IMR-90 (cell line): Measurements from ENCODE around the gene TNK2. TPM values are rescaled to one million over a fixed set of nuclear protein-coding genes. Genes with fewer than 3 reads are reported as not detected.

Experiments used
- ATAC-seq: fragments of 200-7000 bp; cut with Tn5 transposase; 2 replicates; pipeline ENCODE4 v1.9.1; 2020; ENCODE audit warnings: low read depth, mild to moderate bottlenecking, moderate library complexity
- BruUV-seq: library from RNA; stranded (reverse); fragments of 400-500 nt; replicated peaks from 2 replicates; lab custom pipeline; 2021; lab: Mats Ljungman, UMichigan
- CTCF ChIA-PET: fragments of 300-600 bp; formaldehyde crosslinking; extraction: SDS; loops from one replicate; lab custom pipeline; 2021; ENCODE audit warnings: antibody characterized with exemption; lab: Yijun Ruan, JAX
- POLR2A ChIA-PET: fragments of 300-600 bp; sonication (Branson Sonifier 250); formaldehyde crosslinking; loops from one replicate; lab custom pipeline; 2022; ENCODE audit warnings: antibody characterized with exemption; ENCODE audit not compliant: unreplicated experiment; lab: Charles Lee
- DNase-seq: peaks from one replicate; pipeline ENCODE4 v3.0.0; 2013
- H2AFZ ChIP-seq: replicated peaks from 2 replicates; pipeline ENCODE3; 2013; ENCODE audit warnings: low read length, mild to moderate bottlenecking; ENCODE audit not compliant: poor library complexity
- H2AK5ac ChIP-seq: 2 replicates; pipeline ENCODE4 v1.6.1; 2013; ENCODE audit warnings: low read depth, low read length, inconsistent platforms
- H2AK9ac ChIP-seq: replicated peaks from 2 replicates; pipeline ENCODE3; 2013; ENCODE audit warnings: mild to moderate bottlenecking, low read depth, low read length, moderate library complexity; ENCODE audit not compliant: poor library complexity
- H2BK120ac ChIP-seq: 2 replicates; pipeline ENCODE4 v1.6.1; 2013; ENCODE audit warnings: low read depth, low read length, inconsistent platforms
- H2BK15ac ChIP-seq: 3 replicates; pipeline ENCODE4 v1.6.1; 2013; ENCODE audit warnings: low read depth, low read length, inconsistent platforms
- H2BK20ac ChIP-seq: 2 replicates; pipeline ENCODE4 v1.6.1; 2013; ENCODE audit warnings: low read depth, mild to moderate bottlenecking, inconsistent platforms, low read length, moderate library complexity
- H2BK5ac ChIP-seq: 2 replicates; pipeline ENCODE4 v1.6.1; 2013; ENCODE audit warnings: mild to moderate bottlenecking, low read depth, low read length, inconsistent platforms; ENCODE audit not compliant: poor library complexity, severe bottlenecking
- H3K14ac ChIP-seq: replicated peaks from 2 replicates; pipeline ENCODE4 v1.6.1; 2013; ENCODE audit warnings: low read depth, low read length, inconsistent platforms
- H3K18ac ChIP-seq: 2 replicates; pipeline ENCODE4 v1.6.1; 2013; ENCODE audit warnings: low read depth, low read length, control low read depth
- H3K23ac ChIP-seq: 2 replicates; pipeline ENCODE4 v1.6.1; 2013; ENCODE audit warnings: low read depth, low read length, inconsistent platforms
- H3K27ac ChIP-seq: 2 replicates; pipeline ENCODE4 v1.5.1; 2013; ENCODE audit warnings: mild to moderate bottlenecking, control low read depth, low read length; ENCODE audit not compliant: insufficient read depth
- H3K27me3 ChIP-seq: 2 replicates; pipeline ENCODE4 v1.6.1; 2013; ENCODE audit warnings: low read length; ENCODE audit not compliant: control insufficient read depth, insufficient read depth
- H3K36me3 ChIP-seq: 2 replicates; pipeline ENCODE4 v1.6.1; 2013; ENCODE audit warnings: low read length, mixed read lengths; ENCODE audit not compliant: control insufficient read depth, insufficient read depth
- H3K4ac ChIP-seq: 2 replicates; pipeline ENCODE4 v1.6.1; 2013; ENCODE audit warnings: low read depth, low read length, inconsistent platforms
- H3K4me1 ChIP-seq: 2 replicates; pipeline ENCODE4 v1.6.1; 2013; ENCODE audit warnings: low read length, mixed read lengths; ENCODE audit not compliant: control insufficient read depth, insufficient read depth
- H3K4me2 ChIP-seq: 2 replicates; pipeline ENCODE4 v1.6.1; 2013; ENCODE audit warnings: low read depth, mild to moderate bottlenecking, control low read depth, low read length, moderate library complexity
- H3K4me3 ChIP-seq: 2 replicates; pipeline ENCODE4 v1.5.1; 2013; ENCODE audit warnings: low read depth, mild to moderate bottlenecking, control low read depth, low read length, moderate library complexity; ENCODE audit not compliant: insufficient read depth
- H3K56ac ChIP-seq: 2 replicates; pipeline ENCODE4 v1.6.1; 2013; ENCODE audit warnings: low read length, inconsistent platforms; ENCODE audit not compliant: insufficient read depth; ENCODE audit errors: extremely low read depth
- H3K79me1 ChIP-seq, 2 experiments: 2 replicates each; pipeline ENCODE4 v1.6.1; 2013; ENCODE audit warnings: low read length in 2 of 2, inconsistent platforms in 1 of 2, low read depth in 1 of 2
- H3K9ac ChIP-seq: 2 replicates; pipeline ENCODE4 v1.6.1; 2013; ENCODE audit warnings: low read depth, low read length, control low read depth
- H3K9me1 ChIP-seq: 2 replicates; pipeline ENCODE4 v1.6.1; 2013; ENCODE audit warnings: low read length, inconsistent platforms; ENCODE audit not compliant: insufficient read depth
- H3K9me3 ChIP-seq: 2 replicates; pipeline ENCODE4 v1.6.1; 2013; ENCODE audit warnings: low read length; ENCODE audit not compliant: control insufficient read depth, insufficient read depth
- H4K20me1 ChIP-seq: 2 replicates; pipeline ENCODE4 v1.6.1; 2013; ENCODE audit warnings: low read length, inconsistent platforms; ENCODE audit not compliant: insufficient read depth
- H4K5ac ChIP-seq: 2 replicates; pipeline ENCODE4 v1.6.1; 2013; ENCODE audit warnings: mild to moderate bottlenecking, low read depth, low read length, control low read depth
- H4K8ac ChIP-seq, 2 experiments: 2 replicates each; pipeline ENCODE4 v1.6.1; 2013; ENCODE audit warnings: low read depth in 2 of 2, low read length in 2 of 2, control low read depth in 1 of 2, inconsistent platforms in 1 of 2
- H4K91ac ChIP-seq: 2 replicates; pipeline ENCODE4 v1.6.1; 2013; ENCODE audit warnings: low read depth, low read length, inconsistent platforms; ENCODE audit not compliant: insufficient read depth
- BHLHE40 ChIP-seq: fragments of 150-350 bp; IDR thresholded peaks from 2 replicates; pipeline ENCODE4 v1.6.1; 2016; ENCODE audit warnings: mild to moderate bottlenecking, low read depth, low read length
- CHD1 ChIP-seq: IDR thresholded peaks from 2 replicates; pipeline ENCODE4 v1.6.1; 2012; ENCODE audit warnings: low read depth, low read length, improper control_type of control experiment
- FOS ChIP-seq: fragments of 150-350 bp; IDR thresholded peaks from 2 replicates; pipeline ENCODE4 v1.6.1; 2016; ENCODE audit warnings: low read depth, low read length
- MAFK ChIP-seq: IDR thresholded peaks from 2 replicates; pipeline ENCODE4 v1.6.1; 2012; ENCODE audit warnings: low read depth, low read length, improper control_type of control experiment
- MAZ ChIP-seq: IDR thresholded peaks from 2 replicates; pipeline ENCODE4 v1.6.1; 2012; ENCODE audit warnings: low read depth, mild to moderate bottlenecking, low read length, improper control_type of control experiment, moderate library complexity, borderline replicate concordance
- MXI1 ChIP-seq: IDR thresholded peaks from 2 replicates; pipeline ENCODE4 v1.6.1; 2012; ENCODE audit warnings: low read depth, mild to moderate bottlenecking, low read length, moderate library complexity, borderline replicate concordance
- NFE2L2 ChIP-seq: fragments of 150-350 bp; IDR thresholded peaks from 2 replicates; pipeline ENCODE4 v1.6.1; 2016; ENCODE audit warnings: low read depth, mild to moderate bottlenecking, low read length
- POLR2A ChIP-seq: IDR thresholded peaks from 2 replicates; pipeline ENCODE4 v1.6.1; 2012; ENCODE audit warnings: mild to moderate bottlenecking, low read depth, low read length
- RAD21 ChIP-seq: IDR thresholded peaks from 2 replicates; pipeline ENCODE4 v1.6.1; 2012; ENCODE audit warnings: low read length, improper control_type of control experiment
- RFX5 ChIP-seq: IDR thresholded peaks from 2 replicates; pipeline ENCODE4 v1.8.0; 2012; ENCODE audit warnings: low read depth, mild to moderate bottlenecking, low read length, moderate library complexity
- SMC3 ChIP-seq: fragments of 150-350 bp; IDR thresholded peaks from 2 replicates; pipeline ENCODE4 v1.6.1; 2016; ENCODE audit warnings: low read depth, mild to moderate bottlenecking, antibody characterized with exemption, low read length, moderate library complexity
- WGBS, 2 experiments: methylation state at CpG; one replicate each; pipeline versions ENCODE4 v1.1.5 to v1.1.7; 2013; ENCODE audit warnings: missing lambda C conversion rate in 2 of 2; ENCODE audit not compliant: insufficient read length in 1 of 2; ENCODE audit errors: extremely low coverage in 2 of 2; 5-methylcytosine and 5-hydroxymethylcytosine counted together
- dilution Hi-C: fragments of 300-500 bp; cut with HindIII; formaldehyde crosslinking; loops from one replicate; pipeline ENCODE4 v1.14.3; 2018; ENCODE audit warnings: low sequenced_read_pairs; ENCODE audit not compliant: unreplicated experiment
- in situ Hi-C: fragments of 300-500 bp; cut with MboI; formaldehyde crosslinking; loops from 3 replicates; pipeline ENCODE4 v1.14.3; 2019; ENCODE audit warnings: low sequenced_read_pairs, inconsistent platforms, mixed read lengths
- intact Hi-C: fragments of 100-400 bp; cut with micrococcal nuclease; formaldehyde crosslinking; loops from 2 replicates; pipeline ENCODE4 v1.10.0; 2022
- polyA plus RNA-seq, 3 experiments: library from polyadenylated mRNA; depleted of rRNA; stranded (reverse); fragments of >200 nt; gene quantifications; 2 replicates each; pipeline ENCODE4 v1.2.3, GENCODE V29; 2012; ENCODE audit warnings: low replicate concordance in 1 of 3
- total RNA-seq: library from RNA; depleted of rRNA; stranded (reverse); fragments of >200 nt; gene quantifications from 2 replicates; pipeline ENCODE4 v1.2.3, GENCODE V29; 2012
- TF ChIP-seq, protein P1 (sequence below): conservative IDR thresholded peaks from 2 replicates; pipeline ENCODE4 v1.5.1; 2012; ENCODE audit warnings: mild to moderate bottlenecking, low read depth, low read length, improper control_type of control experiment

TNK2 gene
- total and polyA plus RNA-seq, 2 of the 4 experiments (the other 2 are of a cell fraction) = 2.2 to 13.8 TPM

DNA sequence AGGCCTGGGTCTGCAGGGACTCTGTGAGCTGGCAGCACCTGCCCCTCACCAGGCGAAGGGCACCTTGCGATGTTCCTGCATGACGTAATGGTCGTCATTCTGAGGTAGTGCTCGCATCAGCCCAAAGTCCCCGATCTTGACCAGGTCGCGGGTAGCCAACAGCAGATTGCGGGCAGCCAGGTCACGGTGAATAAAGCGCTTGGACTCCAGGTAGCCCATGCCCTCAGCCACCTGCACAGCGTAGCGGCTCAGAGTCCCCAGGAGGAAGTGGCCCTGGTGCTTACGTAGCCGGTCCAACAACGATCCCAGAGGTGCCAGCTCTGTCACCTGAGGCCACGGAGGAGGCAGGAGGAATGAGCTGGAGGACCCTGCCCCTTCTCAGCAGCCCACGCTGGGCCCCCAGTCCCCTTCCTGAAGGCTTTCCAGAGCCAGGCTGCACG lies 26.3 kb downstream of the TNK2 start:
- H3K4me3 ChIP-seq = no peak overlapping the region
- BruUV-seq = no TSS peak
- dilution Hi-C loops = no loop called here

More for the DNA sequence above, 26.3 kb downstream of the TNK2 start:
- ChIA-PET POLR2A (no interaction called here), CTCF (no interaction called here)
- no peak overlapping the region for H2AFZ ChIP-seq
- no peak overlapping the region for H2BK5ac ChIP-seq
- peaks cover 46% of the 10 kb centered on the region for H3K36me3 ChIP-seq
- H2BK20ac ChIP-seq = no peak overlapping the region
- no peak overlapping the region for H3K27ac ChIP-seq
- no peak overlapping the region for H3K9ac ChIP-seq
- H4K20me1 ChIP-seq = no peaks in the 10 kb centered on the region
- H4K91ac ChIP-seq = no peak overlapping the region
- in situ Hi-C loops = no loop called here
- WGBS, 2 experiments = 100% methylated on average over 11 of the region's 19 CpGs; no CpG with 5 or more reads in 1 of the 2 experiments
- no peak overlapping the region for H3K23ac ChIP-seq
- no peaks in the 10 kb centered on the region for H3K9me3 ChIP-seq
- no peak for TF ChIP-seq POLR2A
- TF ChIP-seq NFE2L2 = no peak
- TF ChIP-seq SMC3 = no peak
- TF ChIP-seq MXI1 = no peak
- no peak for TF ChIP-seq MAFK
- TF ChIP-seq, protein P1, sequence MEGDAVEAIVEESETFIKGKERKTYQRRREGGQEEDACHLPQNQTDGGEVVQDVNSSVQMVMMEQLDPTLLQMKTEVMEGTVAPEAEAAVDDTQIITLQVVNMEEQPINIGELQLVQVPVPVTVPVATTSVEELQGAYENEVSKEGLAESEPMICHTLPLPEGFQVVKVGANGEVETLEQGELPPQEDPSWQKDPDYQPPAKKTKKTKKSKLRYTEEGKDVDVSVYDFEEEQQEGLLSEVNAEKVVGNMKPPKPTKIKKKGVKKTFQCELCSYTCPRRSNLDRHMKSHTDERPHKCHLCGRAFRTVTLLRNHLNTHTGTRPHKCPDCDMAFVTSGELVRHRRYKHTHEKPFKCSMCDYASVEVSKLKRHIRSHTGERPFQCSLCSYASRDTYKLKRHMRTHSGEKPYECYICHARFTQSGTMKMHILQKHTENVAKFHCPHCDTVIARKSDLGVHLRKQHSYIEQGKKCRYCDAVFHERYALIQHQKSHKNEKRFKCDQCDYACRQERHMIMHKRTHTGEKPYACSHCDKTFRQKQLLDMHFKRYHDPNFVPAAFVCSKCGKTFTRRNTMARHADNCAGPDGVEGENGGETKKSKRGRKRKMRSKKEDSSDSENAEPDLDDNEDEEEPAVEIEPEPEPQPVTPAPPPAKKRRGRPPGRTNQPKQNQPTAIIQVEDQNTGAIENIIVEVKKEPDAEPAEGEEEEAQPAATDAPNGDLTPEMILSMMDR = no peak
- TF ChIP-seq BHLHE40 = no peak
- no peak for TF ChIP-seq RFX5
- no peak for TF ChIP-seq MAZ
- no peak for TF ChIP-seq FOS
- no peak for TF ChIP-seq RAD21
- TF ChIP-seq CHD1 = no peak
- H3K4me2 ChIP-seq = no peak overlapping the region
- no peak overlapping the region for H3K56ac ChIP-seq
- H3K4ac ChIP-seq = no peak overlapping the region
- no peak overlapping the region for H2BK15ac ChIP-seq
- no peak overlapping the region for H4K5ac ChIP-seq
- DNase-seq = no peak
- H4K8ac ChIP-seq = no peak overlapping the region
- ATAC-seq = no peak
- H3K9me1 ChIP-seq = peaks cover 5% of the 10 kb centered on the region; the same call in 1 of the 2 replicates
- H3K27me3 ChIP-seq = no peaks in the 10 kb centered on the region
- H3K14ac ChIP-seq = no peak overlapping the region
- peaks cover 0 to 6% of the 10 kb centered on the region in 2 experiments; a peak in 1 of 4 replicates for H3K79me1 ChIP-seq
- intact Hi-C loops = no loop called here
- H2BK120ac ChIP-seq = no peak overlapping the region
- peaks cover 4% of the 10 kb centered on the region; the same call in 1 of the 2 replicates for H3K4me1 ChIP-seq
- H2AK9ac ChIP-seq = no peak overlapping the region
- no peak overlapping the region for H3K18ac ChIP-seq
- no peak overlapping the region for H2AK5ac ChIP-seq
